Mesendoderm (in vitro differentiated cells): ENCODE measurements around the gene KDM4B.
A peak's percentile ranks its signal among the peaks of the same experiment; 100 is the strongest.

Experiments
- DNase-seq: peaks from one replicate; pipeline ENCODE4 v3.0.0; 2013
- H2AK5ac ChIP-seq: 2 replicates; pipeline ENCODE4 v1.6.1; 2013; ENCODE audit warnings: low read length, inconsistent platforms
- H2BK120ac ChIP-seq: 2 replicates; pipeline ENCODE4 v1.6.1; 2013; ENCODE audit warnings: low read depth, mild to moderate bottlenecking, low read length, moderate library complexity, mixed read lengths
- H2BK15ac ChIP-seq: replicated peaks from 2 replicates; pipeline ENCODE4 v1.6.1; 2013; ENCODE audit warnings: low read depth, mild to moderate bottlenecking, moderate library complexity
- H2BK5ac ChIP-seq: 2 replicates; pipeline ENCODE4 v1.6.1; 2013; ENCODE audit warnings: low read length, inconsistent platforms
- H3K18ac ChIP-seq: 2 replicates; pipeline ENCODE4 v1.6.1; 2013; ENCODE audit warnings: mild to moderate bottlenecking, low read length, mixed read lengths
- H3K23ac ChIP-seq: one replicate; pipeline ENCODE4 v1.6.1; 2013; ENCODE audit warnings: low read length
- H3K27ac ChIP-seq: 2 replicates; pipeline ENCODE4 v1.5.1; 2013; ENCODE audit warnings: low read depth, mild to moderate bottlenecking, inconsistent platforms, low read length, moderate library complexity
- H3K27me3 ChIP-seq: 2 replicates; pipeline ENCODE4 v1.6.1; 2013; ENCODE audit warnings: low read length, control low read depth, mild to moderate bottlenecking, inconsistent platforms; ENCODE audit not compliant: insufficient read depth, poor library complexity
- H3K36me3 ChIP-seq: 2 replicates; pipeline ENCODE4 v1.6.1; 2013; ENCODE audit warnings: low read length, inconsistent platforms; ENCODE audit not compliant: control insufficient read depth, insufficient read depth
- H3K4ac ChIP-seq: one replicate; pipeline ENCODE4 v1.6.1; 2013; ENCODE audit warnings: low read depth, mild to moderate bottlenecking, low read length, moderate library complexity
- H3K4me1 ChIP-seq: 2 replicates; pipeline ENCODE4 v1.6.1; 2013; ENCODE audit warnings: low read depth, low read length, inconsistent platforms; ENCODE audit not compliant: control insufficient read depth
- H3K4me2 ChIP-seq: 2 replicates; pipeline ENCODE4 v1.6.1; 2013; ENCODE audit warnings: low read length
- H3K4me3 ChIP-seq: 2 replicates; pipeline ENCODE4 v1.5.1; 2013; ENCODE audit warnings: mild to moderate bottlenecking, low read length
- H3K56ac ChIP-seq: one replicate; pipeline ENCODE4 v1.6.1; 2013; ENCODE audit warnings: low read length
- H3K79me1 ChIP-seq: 2 replicates; pipeline ENCODE4 v1.6.1; 2013; ENCODE audit warnings: low read length, inconsistent platforms
- H3K79me2 ChIP-seq: 2 replicates; pipeline ENCODE4 v1.6.1; 2013; ENCODE audit warnings: mild to moderate bottlenecking, low read length; ENCODE audit not compliant: control insufficient read depth, insufficient read depth
- H3K9ac ChIP-seq: 2 replicates; pipeline ENCODE4 v1.6.1; 2013; ENCODE audit warnings: low read length, inconsistent platforms
- H4K5ac ChIP-seq: one replicate; pipeline ENCODE4 v1.6.1; 2013; ENCODE audit warnings: low read length
- H4K8ac ChIP-seq: one replicate; pipeline ENCODE4 v1.6.1; 2013; ENCODE audit warnings: low read depth, mild to moderate bottlenecking, control low read depth, low read length, moderate library complexity
- WGBS: extraction: QIAGEN DNeasy Blood & Tissue Kit; methylation state at CpG from one replicate; pipeline ENCODE4 v1.1.7; 2013; ENCODE audit warnings: low lambda C conversion rate, missing lambda C conversion rate; ENCODE audit not compliant: insufficient coverage; ENCODE audit errors: extremely low coverage; 5-methylcytosine and 5-hydroxymethylcytosine counted together

Gene KDM4B

DNA sequence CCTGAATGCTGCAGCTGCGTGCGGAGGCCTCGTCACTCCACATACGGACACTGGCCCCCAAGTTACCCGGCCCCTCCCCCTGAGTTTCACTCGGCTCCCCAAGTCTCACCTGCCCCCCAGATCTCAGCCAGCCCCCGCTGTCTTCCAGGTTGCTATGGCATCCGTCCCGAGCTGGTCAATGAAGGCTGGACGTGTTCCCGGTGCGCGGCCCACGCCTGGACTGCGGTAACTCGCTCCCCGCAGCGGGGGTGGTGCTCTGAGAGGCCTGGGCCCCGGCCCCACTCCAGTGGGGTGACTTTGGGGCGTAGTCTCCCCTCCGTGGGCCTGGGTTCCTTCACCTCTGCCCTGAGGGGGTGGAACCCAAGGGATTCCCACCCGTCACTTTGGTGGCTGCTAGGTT, 168.2 kb downstream of the KDM4B start:
- no peak overlapping the region for H3K4me3 ChIP-seq
- H3K27ac ChIP-seq: no peak overlapping the region
- no peak overlapping the region for H3K18ac ChIP-seq
- H3K36me3 ChIP-seq: no peaks in the 10 kb centered on the region
- H2BK5ac ChIP-seq: no peak overlapping the region
- no peak overlapping the region for H4K8ac ChIP-seq
- no peaks in the 10 kb centered on the region for H3K79me2 ChIP-seq
- no peaks in the 10 kb centered on the region for H3K4me1 ChIP-seq
- no peak overlapping the region for H3K56ac ChIP-seq
- no CpG with 5 or more reads among the region's 22 CpGs for WGBS
- H4K5ac ChIP-seq: no peak overlapping the region
- no peak overlapping the region for H2BK120ac ChIP-seq
- no peaks in the 10 kb centered on the region for H3K27me3 ChIP-seq
- no peak overlapping the region for H3K4ac ChIP-seq
- H3K9ac ChIP-seq: no peak overlapping the region
- no peak overlapping the region for H2AK5ac ChIP-seq
- H3K79me1 ChIP-seq: no peaks in the 10 kb centered on the region
- no peak for DNase-seq
- no peak overlapping the region for H3K23ac ChIP-seq
- no peak overlapping the region for H2BK15ac ChIP-seq
- H3K4me2 ChIP-seq: no peak overlapping the region

DNA sequence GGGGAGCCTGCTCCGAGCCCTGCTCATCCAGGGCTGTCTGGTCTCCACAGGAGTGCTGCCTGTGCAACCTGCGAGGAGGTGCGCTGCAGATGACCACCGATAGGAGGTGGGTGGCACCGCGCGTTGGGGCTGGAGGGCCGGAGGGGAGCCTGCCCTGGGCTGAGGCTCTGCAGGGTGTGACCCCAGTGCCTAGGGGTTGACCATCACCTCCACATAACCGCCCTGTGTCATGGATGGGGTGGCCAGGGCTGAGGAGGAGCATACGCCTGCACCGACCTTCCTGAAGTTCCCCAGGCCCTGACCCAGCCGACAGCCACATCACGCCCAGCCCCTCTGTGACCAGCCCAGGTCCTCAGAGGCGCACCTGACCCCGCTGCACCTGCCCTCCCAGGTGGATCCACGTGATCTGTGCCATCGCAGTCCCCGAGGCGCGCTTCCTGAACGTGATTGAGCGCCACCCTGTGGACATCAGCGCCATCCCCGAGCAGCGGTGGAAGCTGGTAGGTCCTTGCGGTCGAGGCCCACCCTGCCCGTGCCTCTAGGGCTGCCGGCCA, 168.7 kb downstream of the KDM4B start:
- Histone ChIP-seq H4K5ac (no peak overlapping the region), H3K4me2 (no peak overlapping the region), H3K18ac (no peak overlapping the region), H3K79me2 (no peaks in the 10 kb centered on the region), H2BK120ac (no peak overlapping the region), H4K8ac (no peak overlapping the region), H3K27ac (no peak overlapping the region), H3K56ac (no peak overlapping the region), H3K23ac (no peak overlapping the region), H3K36me3 (no peaks in the 10 kb centered on the region), H3K4me3 (no peak overlapping the region), H3K27me3 (no peaks in the 10 kb centered on the region), H2BK15ac (no peak overlapping the region), H3K9ac (no peak overlapping the region), H3K79me1 (no peaks in the 10 kb centered on the region), H2AK5ac (no peak overlapping the region), H2BK5ac (no peak overlapping the region), H3K4me1 (no peaks in the 10 kb centered on the region), H3K4ac (no peak overlapping the region)
- DNase-seq: peak; percentile 80
- WGBS: no CpG with 5 or more reads among the region's 29 CpGs

DNA sequence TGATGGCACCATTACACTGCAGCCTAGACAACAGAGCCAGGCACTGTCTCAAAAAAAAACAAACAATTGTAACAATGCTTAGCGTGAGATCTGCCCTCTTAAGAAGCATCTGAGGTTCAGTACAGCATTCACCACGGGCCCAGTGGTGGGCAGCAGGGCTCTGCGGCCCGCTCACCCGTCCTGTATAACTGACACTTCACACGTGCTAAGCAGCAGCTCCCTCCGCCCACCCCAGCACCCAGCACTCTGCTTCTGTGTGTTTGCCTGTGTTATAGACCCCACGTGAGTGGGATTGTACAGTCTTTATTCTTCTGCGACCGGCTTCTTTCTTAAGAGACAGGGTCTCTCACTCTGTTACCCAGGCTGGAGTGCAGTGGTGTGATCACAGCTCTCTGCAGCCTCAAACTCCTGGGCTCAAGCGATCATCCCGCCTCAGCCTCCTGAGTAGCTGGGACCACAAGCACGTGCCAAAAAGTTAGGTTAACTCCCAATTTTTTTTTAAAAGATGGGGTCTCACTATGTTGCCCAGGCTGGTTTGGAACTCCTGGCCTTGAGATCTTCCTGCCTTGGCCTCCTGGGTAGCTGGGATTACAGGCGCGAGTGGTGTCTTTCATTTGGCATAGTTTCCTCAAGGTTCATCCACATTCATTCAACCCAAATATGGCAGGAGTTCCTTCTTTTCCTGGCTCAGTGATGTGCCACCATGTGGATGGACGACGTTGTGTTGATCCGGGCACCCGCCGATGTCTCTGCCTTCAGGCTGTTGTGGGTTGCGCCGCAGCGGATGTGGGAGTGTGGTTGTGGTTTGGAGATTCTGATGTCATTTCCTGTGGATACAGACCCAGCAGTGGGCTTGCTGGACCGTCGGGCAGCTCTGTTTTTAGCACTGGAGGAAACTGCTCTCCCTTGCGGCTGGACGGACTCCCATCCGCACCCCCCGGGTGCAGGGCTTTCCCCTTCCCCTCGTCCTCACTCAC, 170.0 kb downstream of the KDM4B start:
- Histone ChIP-seq H2BK5ac (no peak overlapping the region), H3K18ac (no peak overlapping the region), H3K9ac (no peak overlapping the region), H2BK120ac (no peak overlapping the region), H4K5ac (no peak overlapping the region), H3K27ac (no peak overlapping the region), H3K36me3 (no peaks in the 10 kb centered on the region), H2BK15ac (no peak overlapping the region), H3K4me1 (no peaks in the 10 kb centered on the region), H2AK5ac (no peak overlapping the region), H3K79me2 (no peaks in the 10 kb centered on the region), H4K8ac (no peak overlapping the region), H3K4ac (no peak overlapping the region), H3K4me3 (no peak overlapping the region), H3K23ac (no peak overlapping the region), H3K79me1 (no peaks in the 10 kb centered on the region), H3K4me2 (no peak overlapping the region), H3K56ac (no peak overlapping the region), H3K27me3 (no peaks in the 10 kb centered on the region)
- no peak for DNase-seq
- no CpG with 5 or more reads among the region's 30 CpGs for WGBS

DNA sequence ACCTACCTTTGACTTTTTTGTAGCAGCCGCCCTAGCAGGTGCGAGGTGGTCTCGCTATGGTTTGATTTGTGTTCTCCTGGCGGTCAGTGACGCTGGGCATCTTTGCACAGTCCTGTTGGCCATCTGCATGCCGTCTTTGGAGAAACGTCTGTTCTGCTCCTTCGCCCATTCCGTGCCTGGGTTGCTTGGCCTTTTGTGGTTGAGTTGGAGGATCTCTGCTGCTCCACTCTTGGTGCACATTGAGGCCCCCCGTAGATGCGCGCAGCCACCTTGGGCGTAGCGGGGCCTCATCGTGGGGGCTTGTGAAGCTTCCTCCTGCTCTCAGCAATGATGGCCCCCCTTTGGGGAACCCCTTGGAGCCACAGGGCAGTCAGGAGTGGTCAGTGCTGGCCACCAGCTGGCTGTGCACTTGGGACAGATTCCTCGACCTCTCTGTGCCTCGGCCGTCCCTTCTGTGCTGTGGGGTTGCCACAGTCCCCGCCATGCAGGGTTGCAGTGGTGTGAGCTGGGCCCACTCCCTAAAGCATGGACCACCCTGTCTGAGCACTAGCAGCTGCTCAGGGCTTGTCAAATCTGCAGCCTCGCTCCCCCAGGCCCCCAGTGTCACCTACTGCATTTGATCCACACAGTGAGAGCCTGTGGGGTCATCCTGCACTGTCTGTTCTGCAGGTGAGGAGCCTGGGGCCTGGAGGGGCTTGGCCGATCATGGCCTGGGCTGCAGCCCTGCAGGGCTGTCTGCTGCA, 170.8 kb downstream of the KDM4B start:
- Histone ChIP-seq H3K36me3 (no peaks in the 10 kb centered on the region), H3K79me2 (no peaks in the 10 kb centered on the region), H4K5ac (no peak overlapping the region), H2BK120ac (no peak overlapping the region), H4K8ac (no peak overlapping the region), H3K27me3 (no peaks in the 10 kb centered on the region), H3K18ac (no peak overlapping the region), H3K4me2 (no peak overlapping the region), H3K56ac (no peak overlapping the region), H2BK5ac (no peak overlapping the region), H2BK15ac (no peak overlapping the region), H3K4me3 (no peak overlapping the region), H3K79me1 (no peaks in the 10 kb centered on the region), H2AK5ac (no peak overlapping the region), H3K4me1 (no peaks in the 10 kb centered on the region), H3K4ac (no peak overlapping the region), H3K27ac (no peak overlapping the region), H3K9ac (no peak overlapping the region), H3K23ac (no peak overlapping the region)
- DNase-seq: no peak
- no CpG with 5 or more reads among the region's 21 CpGs for WGBS

DNA sequence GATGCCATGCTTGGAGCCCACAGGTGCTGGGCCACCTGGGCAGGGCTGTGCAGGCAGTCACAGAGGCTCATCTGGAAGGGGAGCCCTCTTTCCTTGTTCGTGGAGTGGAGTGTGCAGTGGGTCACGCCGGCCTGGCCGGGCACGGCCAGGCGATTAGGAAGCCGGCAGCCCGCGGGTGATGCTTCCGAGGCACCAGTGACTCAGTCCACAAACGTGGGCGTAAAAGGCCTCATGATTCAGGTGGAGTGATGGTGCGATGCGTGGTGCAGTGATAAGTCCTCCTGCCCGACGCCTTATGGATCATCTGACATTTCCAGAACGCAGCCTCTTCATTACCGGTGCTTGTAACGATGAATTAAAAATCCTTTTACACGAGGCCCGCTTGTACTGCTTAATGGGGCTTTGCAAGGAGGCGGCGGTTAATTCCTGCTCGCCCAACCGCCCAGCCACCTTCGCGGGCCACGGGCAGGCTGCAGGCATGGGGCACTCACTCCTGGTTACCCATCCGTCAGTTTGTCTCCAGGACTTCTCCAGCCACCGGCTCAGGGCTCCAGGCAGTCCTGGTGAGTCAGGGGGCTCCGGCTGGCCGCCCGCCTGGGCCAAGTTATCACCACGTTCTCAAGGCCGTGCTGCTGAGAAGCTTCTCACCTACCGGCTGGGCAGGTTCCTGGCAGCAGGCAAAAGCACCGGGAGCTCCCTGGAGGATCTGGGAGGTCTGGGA, 172.4 kb downstream of the KDM4B start:
- H3K18ac ChIP-seq: no peak overlapping the region
- H3K4me2 ChIP-seq: no peak overlapping the region
- H3K4me1 ChIP-seq: no peaks in the 10 kb centered on the region
- no peak overlapping the region for H2BK5ac ChIP-seq
- DNase-seq: no peak
- no peaks in the 10 kb centered on the region for H3K79me1 ChIP-seq
- no peak overlapping the region for H3K27ac ChIP-seq
- H3K36me3 ChIP-seq: no peaks in the 10 kb centered on the region
- no peak overlapping the region for H2AK5ac ChIP-seq
- no peak overlapping the region for H3K9ac ChIP-seq
- H3K56ac ChIP-seq: no peak overlapping the region
- H3K4me3 ChIP-seq: no peak overlapping the region
- H4K5ac ChIP-seq: no peak overlapping the region
- no peak overlapping the region for H2BK15ac ChIP-seq
- no CpG with 5 or more reads among the region's 37 CpGs for WGBS
- H3K23ac ChIP-seq: no peak overlapping the region
- no peak overlapping the region for H2BK120ac ChIP-seq
- H3K4ac ChIP-seq: no peak overlapping the region
- H3K27me3 ChIP-seq: no peaks in the 10 kb centered on the region
- no peaks in the 10 kb centered on the region for H3K79me2 ChIP-seq
- no peak overlapping the region for H4K8ac ChIP-seq
